NCI-H1105 (cell line): Measurements from ENCODE around the gene LRRIQ1.
"Not testable (repeated sequence)": the region's sequence is repeated elsewhere in the genome, so short reads cannot be mapped to it uniquely, and the experiment has no call there.

Source experiments
- DNase-seq: peaks from one replicate; lab custom pipeline; 2025; lab: John Stamatoyannopoulos, UW

The LRRIQ1 gene

DNA sequence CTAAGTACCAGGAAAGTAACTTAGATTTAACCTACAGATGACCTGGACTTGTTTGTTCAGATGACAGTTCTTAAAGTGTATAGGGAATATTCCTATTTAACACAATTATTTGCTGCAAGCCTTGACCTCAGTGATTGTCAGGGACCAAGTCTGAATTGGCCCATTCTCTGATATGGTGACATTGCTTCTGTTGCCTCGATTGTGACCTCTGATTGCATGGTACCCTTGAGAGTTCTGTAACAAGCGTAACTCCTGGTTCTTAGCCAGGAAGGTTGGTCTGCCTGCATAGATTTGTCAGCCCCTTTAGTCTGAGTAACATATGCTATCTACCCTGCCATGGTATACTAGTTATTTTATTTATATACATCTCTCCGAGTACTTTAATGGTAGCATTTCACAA, 150.1 kb downstream of the LRRIQ1 start:
- no peak for DNase-seq

DNA sequence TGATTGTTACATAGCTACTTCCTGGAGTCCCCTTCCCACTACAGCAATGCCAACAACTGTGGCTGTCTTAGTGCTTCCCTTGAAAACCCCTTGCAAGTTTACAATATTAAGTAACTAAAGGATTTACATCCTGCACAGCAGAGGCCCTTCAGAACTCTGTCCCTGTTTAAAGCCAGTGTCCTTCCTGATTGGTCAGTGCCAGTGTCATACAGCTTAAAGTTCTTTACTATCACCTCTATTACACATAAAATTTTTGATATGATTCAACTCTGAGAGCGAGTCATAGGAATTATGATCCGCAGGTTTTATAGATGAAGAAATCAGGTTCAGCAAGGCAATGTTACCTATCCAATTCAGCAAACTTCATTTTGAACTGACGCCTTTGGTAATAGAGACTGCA, 152.5 kb downstream of the LRRIQ1 start:
- DNase-seq = no peak

DNA sequence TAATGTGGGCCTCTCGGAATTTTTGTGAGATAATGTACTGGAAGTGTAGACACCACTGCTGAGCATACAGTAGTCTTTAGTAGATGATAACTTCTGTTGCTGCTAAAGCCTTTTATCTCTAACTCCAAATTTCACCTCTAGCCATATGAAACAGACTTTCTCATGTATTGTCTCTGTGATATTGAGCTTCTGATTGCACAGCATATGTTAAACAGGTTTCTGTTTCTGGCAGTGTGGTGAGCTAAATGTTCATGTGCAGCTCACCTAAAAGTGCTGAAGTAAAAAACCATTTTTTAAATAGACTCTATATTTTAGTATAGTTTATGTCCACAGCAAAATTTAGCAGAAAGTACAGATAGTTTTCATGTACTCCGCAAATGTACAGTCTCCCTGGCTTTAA, 154.6 kb downstream of the LRRIQ1 start:
- no peak for DNase-seq

DNA sequence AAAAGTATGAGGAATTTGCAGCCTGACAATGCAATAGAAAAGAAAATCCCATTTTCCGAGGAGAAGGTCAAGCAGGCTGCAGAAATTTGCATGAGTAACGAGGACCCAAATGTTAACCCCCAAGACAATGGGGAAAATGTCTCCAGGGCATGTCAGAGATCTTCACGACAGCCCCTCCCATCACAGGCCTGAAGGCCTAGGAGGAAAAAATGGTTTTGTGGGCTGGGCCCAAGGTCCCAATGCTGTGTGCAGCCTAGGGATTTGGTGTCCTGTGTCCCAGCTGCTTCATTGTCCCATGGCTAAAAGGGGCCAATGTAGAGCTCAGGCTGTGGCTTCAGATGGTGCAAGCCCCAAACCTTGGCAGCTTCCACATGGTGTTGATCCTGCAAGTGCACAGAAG, 167.7 kb downstream of the LRRIQ1 start:
- DNase-seq = not testable (repeated sequence)

DNA sequence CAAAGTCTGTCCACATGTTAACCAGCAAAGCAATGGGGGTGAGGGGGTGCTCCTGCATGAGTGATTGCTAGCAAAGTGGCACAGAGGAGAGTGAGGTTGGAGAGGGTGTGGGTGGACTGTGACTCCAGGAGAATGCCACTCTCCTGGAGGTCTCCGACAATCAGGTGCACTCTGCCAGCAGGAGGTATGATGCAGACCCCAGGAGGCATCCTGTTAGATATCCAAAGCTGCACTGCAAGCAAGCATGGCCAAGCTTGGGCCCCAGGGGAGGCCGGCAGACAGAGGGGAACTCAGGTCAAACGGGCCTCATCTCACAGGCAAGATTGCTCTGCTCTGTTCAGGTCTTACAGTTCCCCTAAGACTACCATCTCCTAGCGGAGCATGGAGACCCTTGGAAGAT, 170.4 kb downstream of the LRRIQ1 start:
- DNase-seq = no peak

DNA sequence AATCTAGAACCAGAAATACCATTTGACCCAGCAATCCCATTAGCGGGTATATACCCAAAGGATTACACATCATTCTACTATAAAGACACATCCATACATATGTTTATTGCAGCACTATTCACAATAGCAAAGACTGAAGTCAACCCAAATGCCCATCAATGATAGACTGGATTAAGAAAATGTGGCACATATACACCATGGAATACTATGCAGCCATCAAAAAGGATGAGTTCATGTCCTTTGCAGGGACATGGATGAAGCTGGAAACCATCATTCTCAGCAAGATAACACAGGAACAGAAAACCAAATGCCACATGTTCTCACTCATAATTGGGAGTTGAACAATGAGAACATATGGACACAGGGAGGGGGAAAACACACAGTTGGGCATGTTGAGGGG, 188.2 kb downstream of the LRRIQ1 start:
- not testable (repeated sequence) for DNase-seq

DNA sequence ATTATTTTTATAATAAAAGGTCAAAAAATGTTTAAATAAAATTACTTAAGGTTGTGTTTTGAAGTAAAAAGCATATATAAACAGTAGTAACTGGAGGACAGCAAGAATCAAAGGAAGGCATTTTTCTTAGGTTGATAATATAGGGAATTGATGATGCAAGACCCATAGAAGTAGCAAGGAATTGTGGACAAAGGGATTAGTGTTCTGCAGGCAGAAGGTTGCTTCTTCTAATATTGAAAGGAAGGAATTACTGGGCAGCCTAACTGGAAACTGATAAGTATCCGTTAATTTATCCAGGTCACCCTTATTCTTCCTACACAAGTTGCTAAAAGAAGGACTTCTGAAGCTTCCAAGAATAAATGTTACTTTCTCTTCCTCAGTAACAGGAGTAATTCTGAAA, 189.3 kb downstream of the LRRIQ1 start:
- DNase-seq = no peak

GRCh38 chr12:85237327-85237726, 201.2 kb downstream of the LRRIQ1 start:
- no peak for DNase-seq

DNA sequence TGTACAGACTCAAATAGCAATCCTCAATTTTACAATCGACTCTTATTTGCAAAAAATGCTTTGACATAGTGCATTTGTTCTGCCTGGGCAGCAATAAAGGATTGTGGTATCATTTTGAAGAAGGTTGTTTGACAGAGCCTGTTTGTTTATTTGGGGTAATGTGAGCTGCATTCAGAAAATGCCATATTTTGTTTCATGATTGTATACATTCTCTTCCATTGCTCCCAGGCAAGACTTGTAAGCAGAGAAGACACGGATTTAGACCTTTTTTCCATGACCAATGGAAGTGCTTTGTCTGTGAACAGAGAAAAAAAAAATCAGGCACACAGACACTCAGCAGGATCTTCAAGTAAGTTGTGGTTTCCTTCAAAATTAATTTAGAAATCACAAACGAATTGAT, 208.4 kb downstream of the LRRIQ1 start:
- DNase-seq = no peak

- no peak for DNase-seq
Observed at GRCh38 chr12:85253853-85254252, 217.7 kb downstream of the LRRIQ1 start.

- no peak for DNase-seq
Observed at GRCh38 chr12:85257671-85258070, 221.5 kb downstream of the LRRIQ1 start.

- no peak for DNase-seq
Observed at GRCh38 chr12:85260447-85260846, 224.3 kb downstream of the LRRIQ1 start.

- DNase-seq = no peak
Observed at GRCh38 chr12:85260896-85261295, 224.7 kb downstream of the LRRIQ1 start.

GRCh38 chr12:85266356-85266755, 230.2 kb downstream of the LRRIQ1 start:
- DNase-seq = no peak

DNA sequence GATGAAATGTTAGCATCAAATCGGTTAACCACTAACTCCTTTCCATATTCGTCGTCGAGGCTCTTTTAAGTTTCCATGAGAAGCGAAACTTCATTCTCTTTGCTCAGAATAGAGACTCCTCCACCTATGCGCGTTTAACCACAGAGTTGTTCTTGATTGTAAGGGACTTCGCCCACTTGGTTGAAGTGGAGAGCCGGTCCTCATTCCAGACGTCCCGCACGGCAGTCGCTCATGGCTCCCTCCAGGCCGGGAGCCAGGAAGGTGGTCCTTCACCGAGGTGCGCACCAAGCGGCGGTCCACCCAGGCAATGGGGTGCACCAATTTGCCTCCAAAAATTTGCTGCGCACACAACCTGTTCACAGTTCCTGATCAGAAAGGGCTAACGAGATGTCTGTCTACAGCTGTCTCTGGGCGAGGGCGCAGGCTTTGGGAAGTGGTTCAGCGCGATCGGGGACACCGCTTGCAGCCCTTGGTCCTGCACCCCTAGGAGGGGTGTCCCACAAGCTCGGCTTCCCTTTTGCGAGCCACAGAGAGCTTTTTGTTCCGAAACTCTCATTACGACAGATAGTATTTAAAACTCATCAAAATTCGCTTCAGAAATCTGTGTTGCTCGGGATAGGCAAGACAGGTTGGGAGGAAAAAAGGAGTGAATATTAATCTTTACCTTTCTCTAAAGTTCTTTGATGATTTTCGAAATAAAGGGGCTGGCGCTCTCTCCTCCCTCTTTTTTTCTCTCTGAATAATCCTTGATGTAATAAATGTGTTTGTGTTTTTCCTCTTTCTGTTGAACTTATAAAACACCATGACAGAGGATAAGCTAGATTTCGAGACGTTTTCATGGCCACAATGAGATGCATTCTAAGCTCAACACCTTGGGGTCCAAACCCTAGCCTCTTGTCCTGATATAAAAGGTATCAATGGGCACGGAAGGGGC, 237.5 kb downstream of the LRRIQ1 start:
- no peak for DNase-seq

- DNase-seq = no peak
Observed at GRCh38 chr12:85274315-85274651, 238.1 kb downstream of the LRRIQ1 start.

DNA sequence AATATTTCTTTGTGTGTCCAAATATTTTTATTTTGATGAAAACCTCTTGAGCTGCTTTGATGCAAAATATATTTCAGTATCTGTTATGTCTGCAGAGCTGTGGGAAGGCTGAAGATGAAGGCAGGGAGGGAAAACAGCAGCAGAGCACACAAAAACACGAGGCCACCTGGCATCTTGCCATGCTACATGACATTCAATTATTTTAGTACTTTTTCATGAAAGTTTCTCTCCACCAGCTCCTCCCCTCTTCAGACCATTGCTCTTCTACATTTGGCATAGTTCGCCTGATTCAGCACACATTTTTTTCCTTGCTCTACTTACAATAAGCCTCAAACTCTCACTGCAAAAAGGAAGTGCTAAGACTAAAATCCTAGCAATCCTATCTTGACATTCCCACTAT, 239.2 kb downstream of the LRRIQ1 start:
- DNase-seq = peak; percentile 18

GRCh38 chr12:85277191-85277590, 241.0 kb downstream of the LRRIQ1 start:
- DNase-seq = no peak

GRCh38 chr12:85277900-85278597, 241.9 kb downstream of the LRRIQ1 start:
- DNase-seq = no peak

DNA sequence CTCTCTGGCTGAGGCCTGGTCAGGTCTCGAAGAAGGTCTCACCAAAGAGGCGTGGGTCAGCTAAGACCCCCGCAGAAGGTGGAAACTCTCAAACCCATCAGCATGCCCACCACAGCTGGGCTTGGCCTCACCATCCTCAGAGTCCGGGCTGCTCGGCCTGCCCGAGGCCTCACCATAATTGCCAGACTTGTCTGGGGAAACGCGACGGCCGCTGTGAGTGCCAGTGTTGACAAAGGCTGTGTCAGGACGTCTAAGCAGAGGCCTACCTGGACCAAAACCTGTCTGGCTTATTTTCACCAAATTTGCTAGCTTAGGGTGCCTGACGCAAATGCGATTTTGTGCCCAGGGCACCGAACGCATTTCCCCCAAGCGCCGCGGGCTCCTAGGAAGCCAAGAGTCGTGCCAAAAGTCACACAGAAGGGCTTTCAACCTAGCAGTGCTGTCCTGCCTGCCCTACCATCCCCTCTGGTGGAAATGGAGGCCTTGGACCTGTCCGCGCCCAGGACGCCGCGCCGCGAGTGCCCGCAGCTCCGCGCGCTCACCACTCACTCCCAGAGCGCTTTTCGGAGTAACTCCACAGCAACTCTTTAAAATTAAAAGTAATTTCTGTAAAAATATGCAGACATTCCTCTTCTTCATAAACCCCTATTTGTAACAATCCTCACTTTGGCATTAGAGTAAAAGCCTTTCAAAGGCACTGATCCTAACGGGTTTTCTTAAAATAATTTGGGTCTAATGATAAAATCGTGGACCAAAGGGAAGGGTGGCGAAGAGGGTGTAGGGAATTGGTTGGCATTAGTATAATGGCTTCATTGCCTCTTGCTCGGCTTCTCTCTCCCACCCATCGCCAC, 242.7 kb downstream of the LRRIQ1 start:
- no peak for DNase-seq

DNA sequence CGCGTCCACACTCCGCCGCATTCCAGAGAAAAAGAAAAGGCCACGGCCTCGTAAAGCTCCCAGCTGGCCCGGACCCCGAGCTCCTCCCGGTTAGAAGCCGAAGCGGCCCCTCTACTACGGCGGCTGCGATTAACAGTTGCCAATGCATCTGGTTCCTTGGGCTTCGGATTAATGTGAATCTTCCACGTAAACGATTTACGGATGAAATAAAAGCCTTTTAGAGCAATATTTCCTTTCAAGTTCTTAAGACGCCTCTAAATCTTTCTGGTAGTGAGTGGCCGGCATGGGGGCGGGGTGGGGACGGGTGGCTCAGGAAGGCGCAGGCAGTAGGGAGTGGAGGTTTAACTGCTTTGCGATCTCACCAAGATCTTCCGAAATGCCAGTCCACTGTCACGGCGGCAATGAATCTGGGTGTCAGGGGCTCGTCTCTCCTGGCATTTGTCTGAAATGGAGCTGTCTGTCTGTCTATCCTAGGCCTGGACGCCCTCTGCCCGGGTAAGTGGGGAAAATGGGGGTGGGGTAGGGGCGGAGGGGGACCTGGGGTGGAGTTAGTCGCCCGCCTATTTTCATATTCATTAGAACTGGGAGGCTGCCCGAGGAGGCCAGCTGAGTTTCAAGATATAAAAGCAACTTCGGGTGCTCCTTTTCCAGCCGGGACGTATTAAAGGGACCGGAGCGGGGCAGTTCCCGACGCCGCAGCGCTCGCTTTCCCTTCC, 243.5 kb downstream of the LRRIQ1 start:
- no peak for DNase-seq
